GM12864 (cell line): ENCODE data around the gene HAS3.
A peak's percentile ranks its signal among the peaks of the same experiment; 100 is the strongest.

ENCODE experiments used
- DNase-seq: peaks from one replicate; pipeline ENCODE4 v3.0.0-alpha.2; 2011; ENCODE audit warnings: low read depth
- H3K4me3 ChIP-seq: 2 replicates; pipeline ENCODE4 v1.5.1; 2011; ENCODE audit warnings: mild to moderate bottlenecking, low read depth, low read length, control low read depth
- TF ChIP-seq, protein P1 (sequence below): IDR thresholded peaks from 2 replicates; pipeline ENCODE4 v1.5.1; 2011; ENCODE audit warnings: low read depth, mild to moderate bottlenecking, moderate library complexity, low read length, control low read depth, inconsistent platforms; ENCODE audit errors: missing control alignments

Gene HAS3

DNA sequence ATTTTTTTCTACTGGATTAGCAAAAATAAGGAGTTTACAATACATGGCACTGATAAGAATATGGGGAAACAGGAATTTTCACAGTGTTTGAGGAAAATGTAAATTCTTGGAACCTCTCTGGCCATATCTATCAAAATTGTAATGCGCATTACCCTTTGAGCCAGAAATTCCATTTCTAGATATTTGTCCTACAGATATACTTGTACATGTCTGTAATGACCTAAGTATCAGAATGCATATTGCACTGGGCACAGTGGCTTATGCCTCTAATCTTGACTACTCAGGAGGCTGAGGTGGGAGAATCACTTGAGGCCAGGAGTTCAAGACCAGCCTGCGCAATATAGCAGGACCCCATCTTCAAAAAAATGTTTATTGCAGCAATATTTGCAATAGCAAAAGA lies 25.8 kb upstream of the HAS3 start:
- no peak overlapping the region for H3K4me3 ChIP-seq
- TF ChIP-seq, protein P1, sequence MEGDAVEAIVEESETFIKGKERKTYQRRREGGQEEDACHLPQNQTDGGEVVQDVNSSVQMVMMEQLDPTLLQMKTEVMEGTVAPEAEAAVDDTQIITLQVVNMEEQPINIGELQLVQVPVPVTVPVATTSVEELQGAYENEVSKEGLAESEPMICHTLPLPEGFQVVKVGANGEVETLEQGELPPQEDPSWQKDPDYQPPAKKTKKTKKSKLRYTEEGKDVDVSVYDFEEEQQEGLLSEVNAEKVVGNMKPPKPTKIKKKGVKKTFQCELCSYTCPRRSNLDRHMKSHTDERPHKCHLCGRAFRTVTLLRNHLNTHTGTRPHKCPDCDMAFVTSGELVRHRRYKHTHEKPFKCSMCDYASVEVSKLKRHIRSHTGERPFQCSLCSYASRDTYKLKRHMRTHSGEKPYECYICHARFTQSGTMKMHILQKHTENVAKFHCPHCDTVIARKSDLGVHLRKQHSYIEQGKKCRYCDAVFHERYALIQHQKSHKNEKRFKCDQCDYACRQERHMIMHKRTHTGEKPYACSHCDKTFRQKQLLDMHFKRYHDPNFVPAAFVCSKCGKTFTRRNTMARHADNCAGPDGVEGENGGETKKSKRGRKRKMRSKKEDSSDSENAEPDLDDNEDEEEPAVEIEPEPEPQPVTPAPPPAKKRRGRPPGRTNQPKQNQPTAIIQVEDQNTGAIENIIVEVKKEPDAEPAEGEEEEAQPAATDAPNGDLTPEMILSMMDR = no peak
- DNase-seq = no peak

DNA sequence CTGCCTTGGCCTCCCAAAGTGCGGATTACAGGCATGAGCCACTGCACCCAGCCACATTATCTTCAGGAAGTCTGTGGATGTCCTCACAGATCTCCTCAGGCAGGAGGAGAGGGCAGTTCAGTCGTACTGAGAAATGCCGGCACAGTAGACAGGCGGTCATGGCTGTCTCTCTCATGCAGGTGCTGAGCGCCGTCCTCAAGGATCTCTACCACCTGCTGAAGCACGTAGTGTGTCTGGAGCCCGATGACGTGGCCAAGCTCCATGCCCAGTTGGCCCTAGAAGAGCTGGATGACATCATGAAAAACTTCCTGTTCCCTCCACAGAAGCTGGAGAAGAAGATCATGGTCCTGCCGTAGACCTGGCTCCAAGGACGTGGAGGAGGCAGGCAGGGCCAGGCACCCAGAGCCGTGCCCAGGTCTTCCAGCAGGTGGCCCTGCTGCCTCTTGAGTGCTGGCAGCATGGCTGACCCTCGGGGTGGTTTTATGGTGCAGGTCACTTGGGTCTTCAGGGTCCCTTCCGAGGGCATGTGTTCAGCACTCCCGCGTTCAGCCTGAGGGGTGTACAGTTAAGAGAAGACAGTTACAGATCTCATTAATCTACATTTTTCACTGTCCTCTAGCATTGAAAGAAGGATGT lies 22.0 kb upstream of the HAS3 start:
- TF ChIP-seq, protein P1 = peak; percentile 20
- no peak overlapping the region for H3K4me3 ChIP-seq
- no peak for DNase-seq

DNA sequence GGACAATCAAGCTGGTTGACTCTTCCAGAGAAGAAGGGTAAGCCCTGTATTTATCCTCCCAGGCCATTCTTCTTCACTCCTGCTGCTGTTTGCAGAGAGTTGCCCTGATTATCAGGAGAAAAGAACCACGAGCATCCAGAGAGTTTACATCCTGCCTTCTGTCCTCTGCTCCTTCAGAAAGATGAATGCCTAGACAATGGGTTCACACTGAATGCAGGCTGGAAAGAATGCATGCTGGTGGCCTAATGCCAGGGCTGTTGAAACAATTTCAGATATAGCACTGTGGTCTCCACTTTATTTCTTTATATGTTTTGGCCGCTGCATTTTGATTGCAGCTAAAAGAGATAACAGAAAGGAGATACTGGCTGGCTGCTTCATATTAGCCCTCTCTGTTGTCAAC lies 21.2 kb upstream of the HAS3 start:
- no peak for DNase-seq
- TF ChIP-seq, protein P1 = no peak
- H3K4me3 ChIP-seq = no peak overlapping the region

DNA sequence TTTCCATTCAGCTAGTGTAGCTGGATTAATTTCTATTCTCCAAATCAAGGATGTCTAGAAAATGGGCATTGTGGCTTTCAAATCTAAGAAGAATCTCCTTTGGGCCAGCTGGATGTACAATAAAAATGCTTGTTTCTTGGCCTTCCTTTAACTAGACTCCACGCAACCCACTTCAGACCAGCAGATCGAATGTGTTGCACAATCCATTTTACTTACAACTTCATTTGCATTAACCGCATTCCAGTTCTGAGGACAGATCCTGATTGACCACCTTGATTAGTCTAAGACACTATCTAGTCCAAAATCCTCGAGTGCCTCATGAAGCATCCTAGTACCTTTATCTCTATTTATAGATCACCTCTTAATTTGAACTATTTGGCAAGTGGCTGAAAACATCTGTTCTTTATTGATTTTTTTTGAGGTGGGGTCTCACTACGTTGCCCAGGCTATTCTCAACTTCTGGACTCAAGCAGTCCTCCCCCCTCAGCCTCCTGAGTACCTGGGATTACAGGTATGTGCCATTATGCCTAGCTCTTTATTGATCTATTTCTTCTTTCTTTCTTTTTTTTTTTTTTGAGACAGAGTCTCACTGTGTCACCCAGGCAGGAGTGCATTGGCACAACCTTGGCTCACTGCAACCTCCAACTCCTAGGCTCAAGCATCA lies 20.3 kb upstream of the HAS3 start:
- TF ChIP-seq, protein P1 = no peak
- no peak for DNase-seq
- H3K4me3 ChIP-seq = no peak overlapping the region

DNA sequence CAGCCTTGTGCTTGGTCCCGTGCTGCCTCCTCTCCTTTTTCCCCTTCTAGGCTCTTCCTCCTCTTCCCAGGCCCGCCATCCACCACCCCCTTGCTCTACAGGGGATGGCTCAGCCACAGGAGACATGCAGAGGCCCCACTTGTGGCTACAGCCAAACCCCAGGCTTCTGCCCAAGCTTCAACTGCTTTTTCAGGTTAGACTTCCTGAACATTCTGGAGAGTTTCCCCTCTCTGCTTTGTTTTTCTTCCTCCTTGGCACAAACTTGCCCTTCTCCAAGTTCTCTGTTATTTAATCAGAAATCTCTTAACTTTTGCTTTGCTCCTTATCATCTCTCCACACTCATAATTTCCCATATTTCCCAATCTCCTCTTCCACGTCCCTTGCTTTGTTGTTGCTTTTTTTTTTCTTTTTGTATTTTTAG lies 18.3 kb upstream of the HAS3 start:
- no peak for DNase-seq
- TF ChIP-seq, protein P1 = no peak
- H3K4me3 ChIP-seq = no peak overlapping the region

DNA sequence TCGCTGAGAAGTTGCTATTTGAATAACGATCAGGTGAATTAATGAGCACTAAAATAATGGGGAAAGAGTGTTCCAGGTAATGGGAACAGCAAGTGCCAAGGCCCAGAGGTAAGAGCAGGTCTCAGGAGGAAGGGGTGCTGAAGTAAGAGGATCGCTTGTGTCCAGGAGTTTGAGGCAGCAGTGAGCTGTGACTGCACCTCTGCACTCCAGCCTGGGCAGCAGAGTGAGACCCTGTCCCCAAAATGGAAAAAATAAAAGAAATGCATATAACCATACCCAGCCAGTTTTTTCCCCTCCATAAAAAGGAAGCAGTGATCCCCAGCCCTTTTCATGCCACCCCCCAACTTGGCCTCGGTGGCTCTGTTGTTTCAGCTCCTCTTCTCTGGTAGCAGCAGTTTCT lies 16.8 kb upstream of the HAS3 start:
- DNase-seq = no peak
- TF ChIP-seq, protein P1 = no peak
- no peak overlapping the region for H3K4me3 ChIP-seq
